KG1 (cell line): ENCODE results near the gene TXNDC17.
"Not testable (repeated sequence)": the region's sequence is repeated elsewhere in the genome, so short reads cannot be mapped to it uniquely, and the experiment has no call there.

Experiments used
- DNase-seq: peaks from one replicate; lab custom pipeline; 2025; lab: John Stamatoyannopoulos, UW

TXNDC17 gene

DNA sequence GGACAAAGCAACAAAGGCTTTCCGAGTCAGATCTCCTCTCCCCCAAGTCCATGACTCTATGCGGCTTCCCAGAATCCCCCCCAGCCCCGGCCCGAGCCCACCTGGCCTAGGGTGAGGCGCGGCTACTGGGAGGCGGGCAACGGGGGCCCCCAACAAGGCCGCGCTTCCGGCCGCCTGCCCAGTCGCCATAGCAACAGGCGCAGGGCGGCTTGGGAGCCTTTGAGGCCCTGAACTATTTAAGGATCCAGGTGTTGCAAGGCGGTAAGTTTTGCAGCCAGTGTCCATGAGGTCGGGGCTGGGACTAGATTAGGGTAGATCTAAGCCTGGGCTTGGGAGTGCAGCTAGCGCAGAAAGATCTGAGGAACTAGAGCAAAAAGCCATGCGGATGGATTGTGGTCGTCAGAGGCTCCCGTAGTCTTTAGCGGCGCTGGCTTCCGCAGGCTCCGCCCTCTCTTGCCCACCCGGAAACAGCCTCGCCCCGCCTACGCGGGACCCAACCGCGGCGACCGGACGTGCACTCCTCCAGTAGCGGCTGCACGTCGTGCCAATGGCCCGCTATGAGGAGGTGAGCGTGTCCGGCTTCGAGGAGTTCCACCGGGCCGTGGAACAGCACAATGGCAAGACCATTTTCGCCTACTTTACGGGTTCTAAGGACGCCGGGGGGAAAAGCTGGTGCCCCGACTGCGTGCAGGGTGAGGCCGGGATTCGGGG is at the start of gene TXNDC17, which contains the start of gene KIAA0753:
TXNDC17 (plus strand) TSS at position 525 of the 711 bp plus-strand sequence; CDS start at position 548, 23 bp downstream.
KIAA0753 (minus strand) TSS at position 176 of the 711 bp plus-strand sequence. CDS start 5,608 bp downstream, outside the sequence.
- peak; percentile 63 for DNase-seq

DNA sequence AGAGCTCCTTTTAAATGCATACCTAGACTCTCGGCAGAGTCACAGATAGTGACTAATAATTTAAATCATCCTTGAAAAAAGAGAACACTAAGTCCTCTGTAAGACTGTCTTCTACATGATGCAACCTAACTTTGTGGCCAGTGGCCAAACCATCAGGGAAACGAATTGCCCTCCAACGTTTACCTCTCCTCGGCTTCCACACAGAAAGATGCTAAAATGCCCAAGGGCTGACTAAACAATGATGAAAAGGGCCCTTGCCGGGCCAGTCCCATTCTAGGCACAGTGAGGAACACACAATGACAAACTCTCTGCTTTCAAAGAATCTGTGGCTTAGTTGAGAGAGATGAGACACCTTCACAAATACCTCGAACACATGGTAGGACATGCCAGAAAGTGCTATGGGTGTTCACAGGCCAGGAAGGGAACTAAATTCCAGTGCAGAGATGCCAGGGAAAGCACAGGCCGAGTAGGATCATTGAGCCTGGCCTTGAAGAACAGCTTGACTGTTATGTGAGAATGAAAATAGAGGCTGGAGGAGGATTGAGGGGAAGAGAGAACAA is 49.2 kb upstream of the TXNDC17 start:
- DNase-seq = no peak

DNA sequence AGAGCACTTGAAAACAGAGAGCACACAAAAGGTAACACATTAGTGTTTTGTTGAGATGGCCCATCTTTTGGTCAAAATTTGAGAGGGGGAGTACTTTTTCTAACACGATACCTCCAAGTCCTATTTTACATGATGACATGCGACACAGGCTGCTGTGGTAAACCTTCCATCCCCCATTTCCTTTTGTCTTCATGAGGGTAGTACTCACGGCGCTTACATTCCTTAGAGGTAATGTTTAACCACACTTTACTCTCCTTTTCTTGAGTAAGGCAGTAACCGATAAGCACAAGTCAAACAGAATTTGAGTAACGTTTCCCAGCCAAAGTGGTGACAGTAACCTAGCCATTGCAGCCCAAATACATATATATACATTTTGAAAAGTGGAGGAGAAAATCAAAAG is 48.7 kb upstream of the TXNDC17 start:
- no peak for DNase-seq

DNA sequence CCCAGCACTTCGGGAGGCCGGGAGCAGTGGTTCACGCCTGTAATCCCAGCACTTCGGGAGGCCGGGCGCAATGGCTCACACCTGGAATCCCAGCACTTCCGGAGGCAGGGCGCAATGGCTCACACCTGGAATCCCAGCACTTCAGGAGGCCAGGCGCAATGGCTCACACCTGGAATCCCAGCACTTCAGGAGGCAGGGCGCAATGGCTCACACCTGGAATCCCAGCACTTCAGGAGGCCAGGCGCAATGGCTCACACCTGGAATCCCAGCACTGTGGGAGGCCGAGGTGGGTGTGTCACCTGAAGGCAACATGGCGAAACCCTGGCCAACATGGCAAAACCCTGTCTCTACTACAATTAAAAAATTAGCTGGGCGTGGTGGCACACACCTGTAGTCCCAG is 47.5 kb upstream of the TXNDC17 start:
- not testable (repeated sequence) for DNase-seq

DNA sequence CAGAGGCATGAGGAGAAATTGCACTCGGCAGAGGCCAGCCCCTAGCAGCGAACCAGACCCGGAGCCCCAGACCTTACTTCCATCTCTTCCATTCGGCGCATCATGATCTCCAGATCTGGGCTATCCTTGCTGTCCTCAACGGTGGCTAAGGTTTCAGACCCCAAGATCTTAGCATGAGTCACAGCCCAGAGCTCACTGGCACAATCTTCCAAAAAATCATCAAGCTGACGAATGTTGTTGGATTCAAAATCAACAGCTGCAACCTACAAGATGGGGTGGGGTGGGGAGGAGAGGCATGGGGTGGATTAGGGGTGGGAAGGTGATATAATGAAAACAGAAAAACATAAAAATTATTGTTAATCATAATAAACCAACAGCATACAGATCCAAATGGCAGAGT is 44.8 kb upstream of the TXNDC17 start:
- DNase-seq = no peak

DNA sequence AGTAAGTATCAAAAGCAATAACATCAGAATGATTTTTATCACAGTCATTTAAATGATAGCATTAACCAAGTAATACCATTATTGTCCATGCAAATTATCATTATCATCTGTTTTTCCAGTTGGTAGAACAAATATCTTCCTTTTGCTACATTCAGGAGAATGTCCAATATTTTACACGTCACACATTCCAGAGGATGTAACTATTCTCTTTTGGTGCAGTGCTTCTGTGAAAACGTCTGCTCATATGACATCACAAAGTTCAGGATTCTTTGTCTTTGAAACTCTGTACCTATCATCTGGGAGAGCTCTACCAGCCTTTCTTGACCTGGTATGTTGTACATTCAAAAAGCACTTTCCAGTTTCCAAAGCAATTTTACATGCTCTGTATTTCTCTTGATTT is 44.3 kb upstream of the TXNDC17 start:
- DNase-seq = no peak

DNA sequence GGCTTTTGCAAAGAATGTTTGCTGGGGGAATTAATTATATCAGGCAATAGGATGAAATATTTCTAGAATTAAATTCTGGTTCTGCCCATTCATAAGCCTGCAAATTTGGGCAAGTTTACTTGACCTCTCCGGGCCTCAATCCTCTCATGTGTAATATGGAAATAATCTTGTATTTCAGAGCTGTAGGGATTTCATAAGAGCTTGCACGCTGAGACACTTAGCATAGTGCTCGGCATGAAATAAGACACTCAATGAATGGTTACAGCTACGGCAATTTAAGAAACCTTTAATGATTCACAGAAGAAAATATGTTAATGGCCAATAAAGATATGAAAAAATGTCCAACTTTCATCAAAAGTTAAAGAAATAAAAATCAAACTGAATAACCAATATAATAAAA is 43.9 kb upstream of the TXNDC17 start:
- no peak for DNase-seq

DNA sequence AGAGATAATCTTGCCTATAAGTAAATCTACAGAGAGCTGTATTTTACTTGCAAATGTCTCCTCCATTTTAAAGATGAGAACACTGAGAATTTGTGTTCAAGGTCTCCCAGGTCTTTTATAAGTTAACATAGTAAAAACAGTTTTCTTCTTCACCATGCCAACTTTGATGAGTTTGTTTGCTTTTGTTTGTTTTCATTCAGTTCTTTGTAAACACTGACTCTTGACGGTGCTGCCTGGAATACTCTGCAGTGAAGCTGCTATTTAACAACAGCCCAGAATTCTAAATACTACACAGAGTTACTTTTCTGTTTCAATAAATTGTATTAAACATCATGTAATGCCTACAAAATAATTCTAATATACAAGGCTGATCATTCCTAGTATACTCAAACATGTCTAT is 43.1 kb upstream of the TXNDC17 start:
- no peak for DNase-seq

DNA sequence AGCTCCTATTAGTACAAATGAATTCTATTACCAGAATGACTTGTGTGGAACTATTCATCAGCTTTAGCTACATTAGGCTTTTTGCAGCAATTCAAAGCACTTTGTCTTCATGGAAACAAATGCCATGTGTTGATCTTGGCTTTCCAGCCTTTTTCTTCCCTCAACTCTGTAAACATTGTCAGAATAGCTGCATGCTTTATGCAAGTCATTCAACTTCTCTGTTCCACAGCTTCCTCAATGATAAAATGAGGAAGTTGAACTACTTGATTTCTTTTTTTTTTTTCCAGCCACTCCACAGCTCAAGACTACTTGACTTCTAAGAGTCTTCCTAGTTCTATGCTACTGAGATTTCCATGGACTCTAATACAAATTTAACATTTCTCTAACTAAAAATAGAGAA is 41.5 kb upstream of the TXNDC17 start:
- peak; percentile 5 for DNase-seq

DNA sequence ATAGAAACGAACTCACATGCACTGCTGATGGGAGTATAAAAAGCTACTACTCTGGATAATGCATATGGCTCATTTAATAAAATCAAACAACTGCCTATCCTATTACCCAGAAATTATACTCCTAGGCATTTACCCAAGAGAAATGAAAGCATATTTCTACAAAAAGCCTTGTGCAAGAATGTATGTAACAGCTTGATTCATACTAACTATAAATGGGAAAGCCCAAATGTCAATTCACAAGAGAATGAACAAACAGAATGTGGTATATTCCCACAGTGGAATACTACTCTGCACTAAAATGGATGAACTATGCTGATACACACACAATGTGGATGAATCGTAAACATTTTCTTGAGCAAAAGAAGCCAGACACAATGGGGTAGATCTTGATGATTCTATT is 38.7 kb upstream of the TXNDC17 start:
- DNase-seq = no peak

DNA sequence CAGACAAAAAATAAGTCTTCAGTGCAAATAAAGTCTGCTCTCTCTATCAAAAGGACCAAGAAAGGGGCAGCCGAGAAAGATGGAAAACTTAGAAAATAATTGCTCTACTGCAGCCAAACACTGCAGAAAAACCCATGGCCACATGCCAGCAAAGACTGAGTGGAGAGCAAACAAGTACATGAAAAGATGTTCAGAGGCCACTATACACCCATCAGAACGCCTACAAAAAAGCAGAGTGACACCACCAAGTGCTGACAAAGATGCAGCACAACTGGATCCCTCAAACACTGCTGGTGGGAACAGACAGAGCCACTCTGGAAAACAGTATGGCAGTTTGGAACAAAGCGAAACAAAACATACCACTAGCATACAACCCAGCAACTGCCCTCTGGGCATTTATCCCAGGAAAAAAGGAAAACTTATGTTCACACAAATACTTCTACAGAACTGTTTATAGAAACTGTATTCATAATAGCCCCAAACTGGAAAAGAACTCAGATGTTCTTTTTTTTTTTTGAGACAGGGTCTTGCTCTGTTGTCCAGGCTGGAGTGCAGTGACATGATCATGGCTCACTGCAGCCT is 37.0 kb upstream of the TXNDC17 start:
- DNase-seq = no peak

DNA sequence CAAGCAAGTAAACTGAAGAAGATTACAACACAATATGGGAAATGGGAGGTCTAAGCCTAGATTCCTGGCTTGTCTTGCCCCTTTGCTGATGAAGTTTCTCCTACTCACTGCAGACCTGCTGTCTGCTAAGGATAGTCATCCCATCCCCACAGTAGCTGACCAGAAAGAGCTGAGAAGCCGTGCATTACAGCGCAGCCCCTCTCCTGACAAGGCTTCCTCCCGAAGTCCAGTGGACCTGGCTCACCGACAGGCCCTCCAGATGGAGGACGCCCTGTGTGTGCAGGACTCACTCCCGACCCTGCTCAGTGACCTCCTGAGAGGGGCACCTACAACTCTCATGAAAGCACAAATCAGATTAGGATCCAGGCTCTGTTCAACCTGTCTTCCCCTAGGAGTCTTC is 35.7 kb upstream of the TXNDC17 start:
- no peak for DNase-seq

DNA sequence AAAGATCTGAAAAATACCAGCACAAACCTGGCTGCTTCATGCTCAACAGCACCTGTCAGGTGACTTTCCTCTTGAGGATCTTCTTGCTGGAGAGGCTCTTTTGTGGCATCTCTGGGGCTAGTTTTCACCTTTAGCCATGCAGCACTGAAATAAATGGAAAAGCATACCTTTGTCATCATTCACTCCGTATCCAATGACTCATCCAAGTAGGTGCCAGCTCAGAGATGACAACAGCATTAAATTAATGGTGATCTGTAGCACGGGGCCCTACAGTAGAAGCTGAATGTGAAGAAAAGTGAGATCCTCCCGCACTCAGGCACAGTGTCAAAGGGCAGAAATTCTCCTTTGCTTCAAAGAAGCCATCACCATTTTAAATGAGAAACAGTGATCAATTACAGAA is 32.5 kb upstream of the TXNDC17 start:
- no peak for DNase-seq

DNA sequence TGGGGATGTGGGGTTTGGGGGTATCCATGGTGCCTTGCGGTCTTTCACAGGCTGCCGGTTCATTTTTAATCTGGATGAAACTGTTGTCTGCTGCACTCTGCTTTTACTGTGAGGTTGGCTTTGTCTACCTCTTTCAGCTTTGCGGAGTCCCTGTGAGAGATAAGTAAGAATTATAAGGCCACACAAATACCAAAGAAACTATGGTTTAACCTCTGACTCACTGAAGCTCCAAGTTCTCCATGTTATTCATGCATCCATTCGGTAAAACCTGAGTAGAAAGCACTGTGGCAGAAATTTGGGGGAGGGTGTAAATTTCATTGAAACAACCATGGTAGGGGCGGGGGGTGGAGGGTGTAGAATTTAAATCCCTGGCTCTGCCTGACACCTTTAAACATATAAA is 30.8 kb upstream of the TXNDC17 start:
- DNase-seq = no peak

DNA sequence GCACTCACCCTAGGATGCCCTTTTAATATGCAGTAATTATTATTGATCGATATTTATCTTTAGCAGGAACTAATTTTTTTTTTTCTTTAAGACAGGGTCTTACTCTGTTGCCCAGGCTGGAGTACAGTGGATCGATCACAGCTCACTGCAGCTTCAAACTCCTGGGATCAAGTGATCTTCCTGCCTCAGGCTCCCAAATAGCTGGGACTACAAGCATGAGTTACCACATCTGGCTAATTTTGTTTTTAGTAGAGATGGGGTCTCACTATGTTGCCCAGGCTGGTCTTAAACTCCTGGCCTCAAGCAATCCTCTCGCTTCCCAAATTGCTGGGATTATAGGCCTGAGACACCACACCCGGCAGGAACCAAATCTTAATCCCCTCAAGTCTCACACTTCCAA is 29.6 kb upstream of the TXNDC17 start:
- DNase-seq = no peak

DNA sequence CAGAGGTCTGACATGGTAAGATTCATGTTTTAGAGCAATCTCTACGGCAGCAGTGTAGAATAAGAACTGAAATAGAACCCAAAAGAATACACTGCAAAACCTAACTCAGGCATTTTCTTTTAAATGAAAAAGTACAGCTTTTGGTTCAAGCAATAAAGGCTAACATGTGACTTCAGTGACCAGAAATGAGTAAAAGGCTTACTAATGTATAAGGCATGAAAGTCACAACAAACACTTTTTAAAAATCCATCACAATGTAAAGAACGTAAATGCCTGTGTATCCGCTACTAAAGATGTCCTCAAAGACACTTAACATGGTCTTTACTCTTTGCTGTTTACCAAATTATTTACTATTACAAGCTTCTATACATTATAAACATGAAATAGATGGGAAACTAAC is 16.9 kb upstream of the TXNDC17 start:
- no peak for DNase-seq

DNA sequence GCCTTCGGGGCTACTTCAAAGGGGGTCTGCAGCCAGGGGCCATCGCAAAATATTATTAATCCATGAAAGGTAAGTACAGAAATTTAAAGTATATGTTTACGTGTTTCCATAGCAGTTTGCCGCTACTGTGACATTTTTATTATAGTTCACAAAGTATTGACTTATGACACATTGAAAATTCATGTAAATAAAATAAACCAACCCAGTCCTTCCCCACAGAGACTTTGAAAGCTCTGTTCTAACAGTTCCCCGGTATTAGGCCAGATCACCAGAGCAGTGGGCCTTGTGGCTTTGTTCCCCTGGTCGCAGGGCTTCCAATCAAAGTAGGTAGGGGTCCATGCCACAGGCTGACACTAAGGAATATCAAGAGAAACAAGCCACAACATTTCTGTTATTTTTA is 14.2 kb upstream of the TXNDC17 start:
- DNase-seq = no peak

DNA sequence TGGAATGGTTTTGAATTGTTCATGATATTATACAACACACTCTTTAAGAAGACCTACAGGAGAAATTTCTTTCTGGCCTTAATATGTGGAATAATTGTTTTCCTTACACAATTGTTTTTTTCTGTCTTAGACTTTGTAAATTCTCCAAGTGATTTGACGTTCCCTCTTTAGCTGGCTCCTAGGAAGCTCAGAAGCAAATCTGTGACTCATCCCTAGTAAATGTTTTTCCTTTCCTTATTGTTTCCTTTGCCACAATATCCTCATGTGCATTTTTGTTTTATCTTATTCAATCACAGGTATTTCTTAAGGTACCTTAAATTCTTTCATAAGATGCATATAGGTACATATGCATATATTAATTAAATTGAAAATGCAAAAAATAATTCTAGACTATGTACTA is 13.8 kb upstream of the TXNDC17 start:
- DNase-seq = no peak

DNA sequence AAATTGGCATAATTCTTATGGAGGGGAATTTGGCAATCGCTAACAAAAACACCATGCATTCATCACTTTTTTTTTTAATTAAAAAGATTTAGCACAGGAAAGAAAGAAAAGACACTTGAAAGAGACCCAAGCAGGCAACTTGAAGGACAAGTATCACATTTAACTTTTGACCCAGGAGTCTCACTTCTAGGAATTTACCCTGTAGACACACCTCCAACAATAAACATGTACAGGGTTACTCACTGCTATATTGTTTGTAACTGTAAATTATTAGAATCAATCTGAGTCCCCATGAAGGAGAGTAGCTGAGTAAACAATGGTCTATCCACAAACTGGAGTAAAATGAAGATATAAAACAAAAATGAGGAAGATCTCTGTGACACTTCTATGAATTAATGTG is 10.5 kb upstream of the TXNDC17 start:
- no peak for DNase-seq

DNA sequence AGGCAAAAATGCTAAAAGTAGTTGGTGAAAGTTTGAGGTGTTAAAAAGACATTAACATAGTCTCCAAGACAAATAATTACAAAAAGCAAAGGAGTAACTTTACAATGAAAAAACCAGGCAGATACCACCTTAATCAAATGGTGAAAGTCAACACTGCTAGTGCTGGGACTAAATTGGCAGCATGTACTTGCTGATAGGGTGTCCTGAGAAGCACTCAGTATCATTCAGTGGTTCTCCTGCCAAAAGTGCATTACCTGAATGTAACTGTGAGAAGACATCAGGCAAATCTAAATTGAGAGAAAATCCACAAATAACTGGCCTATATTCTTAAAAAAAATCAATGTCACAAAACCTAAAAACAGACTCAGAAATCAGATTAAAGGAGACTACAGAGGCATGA is 8.3 kb upstream of the TXNDC17 start:
- no peak for DNase-seq

DNA sequence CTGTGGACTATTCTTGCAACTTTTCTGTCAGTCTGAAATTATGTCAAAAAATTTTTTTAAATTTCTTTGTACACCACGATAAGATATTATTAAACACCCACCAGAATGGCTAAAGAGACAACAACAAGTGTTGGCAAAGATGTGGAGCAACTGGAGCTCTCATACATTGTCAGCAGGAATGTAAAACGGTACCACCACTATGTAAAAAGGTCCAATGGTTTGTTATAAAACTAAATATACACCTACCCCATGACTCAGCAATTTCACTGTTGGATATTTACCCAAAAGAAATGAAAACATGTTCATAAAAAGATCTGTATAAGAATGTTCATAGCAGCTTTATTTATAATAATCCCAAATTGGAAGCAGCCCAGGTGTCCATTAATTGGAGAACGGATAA is 7.6 kb upstream of the TXNDC17 start:
- DNase-seq = no peak

DNA sequence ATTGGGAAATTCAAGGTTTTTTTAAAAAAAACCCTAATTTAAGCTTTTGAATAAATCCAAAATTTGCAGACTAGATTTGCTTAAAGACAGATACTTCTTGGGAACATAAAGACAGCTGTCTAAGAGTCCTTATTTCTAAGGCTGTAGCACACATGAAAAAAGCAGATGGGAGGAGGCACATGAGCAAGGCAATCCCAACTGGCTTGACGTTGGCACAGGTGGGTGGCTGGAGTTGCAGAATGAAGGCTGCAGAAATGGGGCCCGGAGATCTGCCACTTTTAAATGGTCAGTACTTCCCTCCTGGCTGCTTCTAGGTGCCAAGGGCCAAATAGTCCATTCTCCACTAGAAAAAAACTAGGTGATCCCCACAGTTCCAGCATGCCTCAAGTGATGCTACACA is 4.8 kb upstream of the TXNDC17 start:
- no peak for DNase-seq

DNA sequence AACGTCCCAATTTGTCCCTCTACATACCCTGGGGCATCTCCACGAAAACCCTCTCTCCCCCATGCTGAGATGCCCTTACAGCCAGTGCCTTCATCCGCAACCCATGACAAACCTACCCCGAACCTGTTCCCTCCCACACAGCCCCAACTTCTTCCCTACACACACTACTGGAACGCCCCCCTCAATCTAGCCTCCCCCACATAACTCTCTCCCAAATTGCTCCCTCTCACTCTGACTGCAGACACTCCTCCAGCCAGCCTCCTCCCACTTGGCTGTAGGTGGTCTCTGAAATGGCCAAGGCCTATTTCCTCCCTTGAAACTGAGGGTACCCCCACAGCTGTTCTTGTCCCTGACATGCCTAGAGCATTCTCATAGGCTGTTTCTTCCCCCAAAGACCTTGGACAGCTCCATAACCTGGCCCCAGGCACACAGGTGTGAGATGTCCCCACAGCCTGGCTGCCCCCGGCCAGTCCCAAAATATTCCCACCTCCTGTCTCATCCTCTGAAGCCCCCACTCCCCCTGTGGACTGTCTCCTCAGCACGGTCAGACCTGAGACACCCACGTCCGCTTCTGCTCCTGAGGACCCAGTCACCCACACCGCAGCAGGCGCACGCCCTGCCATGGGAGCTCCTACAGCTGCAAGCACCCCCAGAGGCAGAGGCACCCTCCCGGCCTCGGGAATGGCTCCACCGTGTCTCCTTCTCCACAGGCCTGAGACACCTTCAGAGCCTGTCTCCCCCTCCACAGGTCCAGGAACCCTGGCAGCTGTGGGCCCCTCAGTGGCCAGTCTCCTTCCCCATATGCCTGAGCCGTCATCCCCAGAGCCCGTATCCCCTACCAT is 4.0 kb upstream of the TXNDC17 start:
- DNase-seq = no peak
